Measurements from ENCODE around the gene S100A2. TPM values are rescaled to one million over a fixed set of nuclear protein-coding genes. Genes with fewer than 3 reads are reported as not detected.
"Not testable (repeated sequence)": the region's sequence is repeated elsewhere in the genome, so short reads cannot be mapped to it uniquely, and the experiment has no call there.

S100A2 gene
- total RNA-seq, 3 donors from 2014 or later, result 0.33 to 5.4 TPM; not detected in 1

- no peaks in the 10 kb centered on the region for H3K27me3 ChIP-seq
- no peak for TF ChIP-seq POLR2A (IDR thresholded peaks at IDR 0.05)
- no peak for TF ChIP-seq POLR2AphosphoS5 (IDR thresholded peaks at IDR 0.05)
- TF ChIP-seq CTCF (IDR thresholded peaks at IDR 0.05), result no peak
- no peak for DNase-seq (ENCODE audit: low spot score in 2 of 2)
- peaks cover 0 to 3% of the 10 kb centered on the region in 2 donors for H3K4me1 ChIP-seq
- intact Hi-C loops (cut with DNase I; ENCODE audit: low total_unique reads), result no loop called here
- H3K4me3 ChIP-seq, result no peak overlapping the region
- H3K27ac ChIP-seq, result peak overlapping the region; percentile 13 to 58
- H3K9me3 ChIP-seq, result no peaks in the 10 kb centered on the region
- no peaks in the 10 kb centered on the region for H3K36me3 ChIP-seq
These were observed 44.7 kb downstream of the S100A2 start for GRCh38 chr1:153520818-153521476.

- H3K27ac ChIP-seq, result peak overlapping the region in 1 of 2 donors; percentile 58
- H3K9me3 ChIP-seq; H3K27me3 ChIP-seq; DNase-seq (ENCODE audit: low spot score in 2 of 2); H3K4me3 ChIP-seq; intact Hi-C loops (cut with DNase I; ENCODE audit: low total_unique reads); H3K36me3 ChIP-seq: not testable (repeated sequence)
- peaks cover 0 to 11% of the 10 kb centered on the region in 2 donors for H3K4me1 ChIP-seq
These were observed 45.4 kb downstream of the S100A2 start for GRCh38 chr1:153520137-153520691.

GRCh38 chr1:153519242-153519641 lies 46.4 kb downstream of the S100A2 start:
- no peak for TF ChIP-seq CTCF (IDR thresholded peaks at IDR 0.05)
- no peak for TF ChIP-seq POLR2A (IDR thresholded peaks at IDR 0.05)
- TF ChIP-seq POLR2AphosphoS5 (IDR thresholded peaks at IDR 0.05), result no peak
- Histone ChIP-seq H3K9me3 (no peaks in the 10 kb centered on the region), H3K36me3 (no peaks in the 10 kb centered on the region), H3K27ac (no peak overlapping the region), H3K27me3 (no peaks in the 10 kb centered on the region), H3K4me1 (peaks cover 0 to 12% of the 10 kb centered on the region in 2 donors), H3K4me3 (no peak overlapping the region)
- DNase-seq (ENCODE audit: low spot score in 2 of 2), result no peak
- intact Hi-C loops (cut with DNase I; ENCODE audit: low total_unique reads), result no loop called here

GRCh38 chr1:153515504-153516394 lies 49.9 kb downstream of the S100A2 start:
- Histone ChIP-seq H3K27me3 (no peaks in the 10 kb centered on the region), H3K4me3 (no peak overlapping the region), H3K4me1 (peaks cover 0 to 12% of the 10 kb centered on the region in 2 donors), H3K36me3 (no peaks in the 10 kb centered on the region), H3K27ac (peak overlapping the region; percentile 69 to 84), H3K9me3 (no peaks in the 10 kb centered on the region)
- DNase-seq (ENCODE audit: low spot score in 2 of 2), result peak in 1 of 2 donors; percentile 82
- TF ChIP-seq POLR2AphosphoS5 (IDR thresholded peaks at IDR 0.05), result no peak
- no peak for TF ChIP-seq POLR2A (IDR thresholded peaks at IDR 0.05)
- no peak for TF ChIP-seq CTCF (IDR thresholded peaks at IDR 0.05)
- intact Hi-C loops (cut with DNase I; ENCODE audit: low total_unique reads), result no loop called here

GRCh38 chr1:153513666-153514065 lies 52.0 kb downstream of the S100A2 start:
- H3K27ac ChIP-seq, result no peak overlapping the region
- DNase-seq (ENCODE audit: low spot score in 2 of 2), result no peak
- no peaks in the 10 kb centered on the region for H3K27me3 ChIP-seq
- intact Hi-C loops (cut with DNase I; ENCODE audit: low total_unique reads), result loop anchor here (5.0 kb wide), 1 partner anchor 254 kb away; no protein-coding TSS in a partner anchor
- no peaks in the 10 kb centered on the region for H3K36me3 ChIP-seq
- no peaks in the 10 kb centered on the region for H3K9me3 ChIP-seq
- no peak overlapping the region for H3K4me3 ChIP-seq
- peaks cover 0 to 12% of the 10 kb centered on the region in 2 donors for H3K4me1 ChIP-seq
- TF ChIP-seq POLR2A (IDR thresholded peaks at IDR 0.05) (no peak), POLR2AphosphoS5 (IDR thresholded peaks at IDR 0.05) (no peak), CTCF (IDR thresholded peaks at IDR 0.05) (no peak)
